ENCODE results near the gene RNF180. TPM values are rescaled to one million over a fixed set of nuclear protein-coding genes. Genes with fewer than 3 reads are reported as not detected.
"Not testable (repeated sequence)": the region's sequence is repeated elsewhere in the genome, so short reads cannot be mapped to it uniquely, and the experiment has no call there.

The RNF180 gene
- total and polyA plus RNA-seq, 4 donors = 1.4 to 24.4 (median 6.3) TPM

DNA sequence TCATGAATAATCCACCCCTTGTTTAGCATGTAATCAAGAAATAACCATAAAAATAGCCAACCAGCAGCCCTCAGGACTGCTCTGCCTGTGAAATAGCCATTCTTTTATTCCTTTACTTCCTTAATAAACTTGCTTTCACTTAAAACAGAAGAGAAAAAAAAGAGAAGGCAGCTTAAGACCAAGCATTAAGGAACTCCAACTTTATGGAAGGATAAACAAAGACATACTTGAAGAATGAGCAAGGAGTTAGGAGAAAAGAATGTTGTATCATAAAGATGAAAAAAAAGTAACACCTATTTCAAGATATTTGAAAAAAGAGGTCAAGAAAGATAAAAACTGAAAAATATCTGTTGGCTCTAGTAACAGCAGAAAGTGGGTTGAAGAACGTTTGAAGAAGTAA is 107.6 kb downstream of the RNF180 start:
- Histone ChIP-seq H3K9me3 (ENCODE audit: control insufficient read depth in 4 of 4, insufficient read depth in 3 of 4, low read length in 3 of 4) (no peaks in the 10 kb centered on the region), H3K27me3 (ENCODE audit: control insufficient read depth in 3 of 3, insufficient read depth in 3 of 3, low read length in 2 of 3) (no peaks in the 10 kb centered on the region), H3K9ac (ENCODE audit: insufficient read depth in 1 of 2, low read length in 2 of 2) (no peak overlapping the region), H3K4me1 (ENCODE audit: control insufficient read depth in 5 of 5, insufficient read depth in 5 of 5, low read length in 5 of 5) (peaks cover 0 to 15% (median 0%) of the 10 kb centered on the region in 5 donors), H3K4me3 (no peak overlapping the region), H3K27ac (ENCODE audit: low read depth in 1 of 2, low read length in 1 of 2) (no peak overlapping the region), H3K36me3 (ENCODE audit: control insufficient read depth in 4 of 4, insufficient read depth in 4 of 4, low read length in 4 of 4) (no peaks in the 10 kb centered on the region)
- TF ChIP-seq, protein P1, sequence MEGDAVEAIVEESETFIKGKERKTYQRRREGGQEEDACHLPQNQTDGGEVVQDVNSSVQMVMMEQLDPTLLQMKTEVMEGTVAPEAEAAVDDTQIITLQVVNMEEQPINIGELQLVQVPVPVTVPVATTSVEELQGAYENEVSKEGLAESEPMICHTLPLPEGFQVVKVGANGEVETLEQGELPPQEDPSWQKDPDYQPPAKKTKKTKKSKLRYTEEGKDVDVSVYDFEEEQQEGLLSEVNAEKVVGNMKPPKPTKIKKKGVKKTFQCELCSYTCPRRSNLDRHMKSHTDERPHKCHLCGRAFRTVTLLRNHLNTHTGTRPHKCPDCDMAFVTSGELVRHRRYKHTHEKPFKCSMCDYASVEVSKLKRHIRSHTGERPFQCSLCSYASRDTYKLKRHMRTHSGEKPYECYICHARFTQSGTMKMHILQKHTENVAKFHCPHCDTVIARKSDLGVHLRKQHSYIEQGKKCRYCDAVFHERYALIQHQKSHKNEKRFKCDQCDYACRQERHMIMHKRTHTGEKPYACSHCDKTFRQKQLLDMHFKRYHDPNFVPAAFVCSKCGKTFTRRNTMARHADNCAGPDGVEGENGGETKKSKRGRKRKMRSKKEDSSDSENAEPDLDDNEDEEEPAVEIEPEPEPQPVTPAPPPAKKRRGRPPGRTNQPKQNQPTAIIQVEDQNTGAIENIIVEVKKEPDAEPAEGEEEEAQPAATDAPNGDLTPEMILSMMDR (IDR thresholded peaks at IDR 0.05; ENCODE audit: control extremely low read depth, extremely low read depth) = no peak
- no peak for ATAC-seq (ENCODE audit: insufficient read depth, low FRiP score)
- 30 to 35% methylated on average over 1 of the region's 1 CpG for WGBS, 2 donors
- DNase-seq = no peak

DNA sequence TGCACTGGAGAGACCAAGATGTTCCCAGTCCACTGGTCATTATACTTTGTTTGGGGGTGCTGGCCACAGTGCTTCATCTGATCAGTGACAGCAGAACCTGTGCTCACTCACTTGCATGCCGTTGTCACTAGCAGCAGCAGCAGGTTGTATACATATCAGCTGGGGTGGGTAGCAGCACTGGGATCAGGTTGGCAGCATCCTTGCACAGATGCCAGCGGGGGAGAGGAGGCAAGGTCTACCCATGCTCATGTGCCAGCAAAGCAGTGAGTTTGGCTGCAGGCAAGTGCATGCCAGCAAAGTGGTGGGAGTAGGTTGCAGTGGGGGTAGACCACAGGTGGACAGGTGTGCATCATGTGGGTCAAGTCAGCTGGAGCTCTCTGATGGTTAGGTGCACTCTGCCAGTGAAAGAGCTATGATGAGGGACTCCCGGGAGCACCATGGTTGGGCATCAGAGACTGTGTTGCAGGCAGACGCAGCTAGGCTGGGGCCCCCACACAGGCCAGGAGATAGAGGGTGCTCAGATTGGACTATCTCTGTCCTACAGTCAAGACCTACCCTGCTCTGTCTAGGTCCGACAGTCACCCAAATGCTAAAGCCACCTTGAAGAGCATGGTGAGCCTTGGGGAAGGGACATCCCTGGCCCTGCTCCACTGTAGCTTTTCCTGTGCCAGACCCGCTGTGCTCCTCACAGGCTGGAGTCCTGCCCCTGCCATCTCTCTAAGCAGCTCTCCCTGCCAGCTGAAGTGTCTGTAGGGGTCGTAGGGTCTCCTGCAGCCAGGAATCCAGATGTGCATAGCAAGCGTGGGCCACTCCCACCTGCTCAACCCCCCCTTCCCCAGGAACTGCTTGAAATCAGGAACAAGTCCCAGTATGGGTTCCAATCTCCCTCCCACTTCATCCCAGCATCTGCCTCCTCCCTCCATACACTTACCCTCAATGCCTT is 119.8 kb downstream of the RNF180 start:
- Histone ChIP-seq H3K27me3 (ENCODE audit: control insufficient read depth in 3 of 3, insufficient read depth in 3 of 3, low read length in 2 of 3) (no peaks in the 10 kb centered on the region), H3K4me1 (ENCODE audit: control insufficient read depth in 5 of 5, insufficient read depth in 5 of 5, low read length in 5 of 5) (peaks cover 0 to 2% (median 0%) of the 10 kb centered on the region in 5 donors), H3K27ac (ENCODE audit: low read depth in 1 of 2, low read length in 1 of 2) (no peak overlapping the region), H3K9ac (ENCODE audit: insufficient read depth in 1 of 2, low read length in 2 of 2) (no peak overlapping the region), H3K9me3 (ENCODE audit: control insufficient read depth in 4 of 4, insufficient read depth in 3 of 4, low read length in 3 of 4) (peaks cover 0 to 7% (median 5%) of the 10 kb centered on the region in 4 donors), H3K4me3 (no peak overlapping the region), H3K36me3 (ENCODE audit: control insufficient read depth in 4 of 4, insufficient read depth in 4 of 4, low read length in 4 of 4) (no peaks in the 10 kb centered on the region)
- 85 to 88% methylated on average over 8 of the region's 8 CpGs for WGBS, 2 donors
- DNase-seq = no peak
- TF ChIP-seq, protein P1 (IDR thresholded peaks at IDR 0.05; ENCODE audit: control extremely low read depth, extremely low read depth) = no peak
- no peak for ATAC-seq (ENCODE audit: insufficient read depth, low FRiP score)

DNA sequence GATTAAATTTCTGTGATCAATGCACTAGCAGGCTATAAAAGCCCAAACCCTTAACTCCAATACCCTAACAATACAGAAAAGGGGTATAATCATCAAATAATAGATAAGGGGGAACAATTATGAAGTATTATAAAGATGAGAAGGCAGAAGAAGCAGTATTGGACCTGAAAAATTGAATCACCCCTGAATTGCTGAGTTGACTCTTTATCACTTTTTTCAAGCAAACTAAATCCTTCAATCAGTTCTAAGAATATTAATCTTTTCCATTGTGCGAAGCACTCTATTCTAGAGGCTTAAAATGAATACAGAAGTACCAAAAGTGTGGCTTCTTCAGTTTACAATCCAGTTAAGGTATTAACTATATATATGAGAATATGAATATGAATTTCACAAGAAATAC is 120.7 kb downstream of the RNF180 start:
- H3K9me3 ChIP-seq (ENCODE audit: control insufficient read depth in 4 of 4, insufficient read depth in 3 of 4, low read length in 3 of 4) = peaks cover 0 to 6% (median 4%) of the 10 kb centered on the region in 4 donors
- no peaks in the 10 kb centered on the region for H3K36me3 ChIP-seq (ENCODE audit: control insufficient read depth in 4 of 4, insufficient read depth in 4 of 4, low read length in 4 of 4)
- TF ChIP-seq, protein P1 (IDR thresholded peaks at IDR 0.05; ENCODE audit: control extremely low read depth, extremely low read depth) = no peak
- ATAC-seq (ENCODE audit: insufficient read depth, low FRiP score) (no peak), DNase-seq (no peak)
- 83 to 87% methylated on average over 1 of the region's 1 CpG for WGBS, 2 donors
- no peaks in the 10 kb centered on the region for H3K27me3 ChIP-seq (ENCODE audit: control insufficient read depth in 3 of 3, insufficient read depth in 3 of 3, low read length in 2 of 3)
- no peak overlapping the region for H3K9ac ChIP-seq (ENCODE audit: insufficient read depth in 1 of 2, low read length in 2 of 2)
- no peak overlapping the region for H3K4me3 ChIP-seq
- H3K4me1 ChIP-seq (ENCODE audit: control insufficient read depth in 5 of 5, insufficient read depth in 5 of 5, low read length in 5 of 5) = peaks cover 0 to 2% (median 0%) of the 10 kb centered on the region in 5 donors
- no peak overlapping the region for H3K27ac ChIP-seq (ENCODE audit: low read depth in 1 of 2, low read length in 1 of 2)

DNA sequence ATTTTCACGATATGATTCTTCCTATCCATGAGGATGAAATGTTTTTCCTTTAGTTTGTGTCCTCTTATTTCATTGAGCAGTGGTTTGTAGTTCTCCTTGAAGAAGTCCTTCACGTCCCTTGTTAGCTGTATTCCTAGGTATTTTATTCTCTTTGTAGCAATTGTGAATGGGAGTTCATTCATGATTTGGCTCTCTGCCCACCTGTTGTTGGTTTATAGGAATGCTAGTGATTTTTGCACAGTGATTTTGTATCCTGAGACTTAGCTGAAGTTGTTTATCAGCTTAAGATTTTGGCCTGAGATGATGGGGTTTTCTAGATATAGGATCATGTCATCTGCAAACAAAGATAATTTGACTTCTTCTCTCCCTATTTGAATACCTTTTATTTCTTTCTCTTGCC is 122.9 kb downstream of the RNF180 start:
- not testable (repeated sequence) for DNase-seq
- 90 to 91% methylated on average over 2 of the region's 2 CpGs for WGBS, 2 donors

More for the DNA sequence above, 122.9 kb downstream of the RNF180 start:
- not testable (repeated sequence) for H3K36me3 ChIP-seq (ENCODE audit: control insufficient read depth in 4 of 4, insufficient read depth in 4 of 4, low read length in 4 of 4); H3K9me3 ChIP-seq (ENCODE audit: control insufficient read depth in 4 of 4, insufficient read depth in 3 of 4, low read length in 3 of 4); H3K4me1 ChIP-seq (ENCODE audit: control insufficient read depth in 5 of 5, insufficient read depth in 5 of 5, low read length in 5 of 5); H3K27me3 ChIP-seq (ENCODE audit: control insufficient read depth in 3 of 3, insufficient read depth in 3 of 3, low read length in 2 of 3); H3K27ac ChIP-seq (ENCODE audit: low read depth in 1 of 2, low read length in 1 of 2); H3K4me3 ChIP-seq; H3K9ac ChIP-seq (ENCODE audit: insufficient read depth in 1 of 2, low read length in 2 of 2); ATAC-seq (ENCODE audit: insufficient read depth, low FRiP score)

Measured in lung (tissue), 12 donors.